A549 (cell line): Measurements from ENCODE around the gene EGFLAM. TPM values are rescaled to one million over a fixed set of nuclear protein-coding genes. Genes with fewer than 3 reads are reported as not detected.

Experiments
- ATAC-seq, 2 experiments: fragments of 200-7000 bp in 1 of 2; fragments of >200 bp in 1 of 2; cut with Nextera tagmentation in 1 of 2; cut with Tn5 transposase in 1 of 2; 3 replicates each; pipeline versions ENCODE4 v1.8.0 to v1.9.1; 2018 to 2020; ENCODE audit warnings: mild to moderate bottlenecking in 1 of 2, moderate library complexity in 1 of 2
- CTCF ChIA-PET: fragments of 300-600 bp; sonication (Branson Sonifier 250); formaldehyde crosslinking; extraction: SDS; loops from one replicate; lab custom pipeline; 2021; ENCODE audit warnings: antibody characterized with exemption, inconsistent platforms; lab: Yijun Ruan, JAX
- POLR2A ChIA-PET: fragments of 350-600 bp; formaldehyde crosslinking; extraction: SDS; loops from one replicate; lab custom pipeline; 2021; ENCODE audit warnings: antibody characterized with exemption, inconsistent platforms; lab: Yijun Ruan, JAX
- DNase-seq, 2 experiments: peaks; one replicate each; pipeline versions ENCODE4 v3.0.0 to v3.0.0-alpha.2; 2011 to 2016; ENCODE audit warnings: low read depth in 1 of 2, low spot score in 1 of 2
- FAIRE-seq: peaks from 2 replicates; lab custom pipeline; 2011; peaks lifted over from hg19 to GRCh38; lab: Jason Lieb, UNC
- H3K27ac ChIP-seq, 2 experiments: fragments of >200 bp; sonication (Bioruptor Twin); formaldehyde crosslinking; 3 replicates each; pipeline ENCODE4 v1.5.1; 2016 to 2017
- H3K4me1 ChIP-seq: fragments of >200 bp; sonication (Bioruptor Twin); formaldehyde crosslinking; 3 replicates; pipeline ENCODE4 v1.6.1; 2016
- H3K4me2 ChIP-seq: fragments of >200 bp; sonication (Bioruptor Twin); formaldehyde crosslinking; 3 replicates; pipeline ENCODE4 v1.6.1; 2016
- H3K4me3 ChIP-seq: fragments of >200 bp; sonication (Bioruptor Twin); formaldehyde crosslinking; 3 replicates; pipeline ENCODE4 v1.5.1; 2016
- H3K9me3 ChIP-seq: fragments of >200 bp; sonication (Bioruptor Twin); formaldehyde crosslinking; 3 replicates; pipeline ENCODE4 v1.6.1; 2016
- BHLHE40 ChIP-seq: IDR thresholded peaks from 2 replicates; pipeline ENCODE4 v1.6.1; 2012; ENCODE audit warnings: low read depth, low read length, inconsistent platforms
- CEBPB ChIP-seq, 2 experiments: fragments of >200 bp in 1 of 2; sonication (Bioruptor Twin) in 1 of 2; formaldehyde crosslinking in 1 of 2; IDR thresholded peaks; 2 replicates each; pipeline ENCODE4 v1.6.1; 2012 to 2016
- CHD2 ChIP-seq: fragments of 150-350 bp; IDR thresholded peaks from 2 replicates; pipeline ENCODE4 v1.6.1; 2014; ENCODE audit warnings: low read length; ENCODE audit not compliant: partially characterized antibody
- EP300 ChIP-seq, 2 experiments: fragments of >200 bp; sonication (Bioruptor Twin); formaldehyde crosslinking; IDR thresholded peaks; 2 replicates in 1 of 2; 3 replicates in 1 of 2; pipeline ENCODE4 v1.6.1; 2016 to 2017
- HOXB5 ChIP-seq: fragments of 250-450 bp; sonication (Bioruptor Pico); IDR thresholded peaks from 2 replicates; pipeline ENCODE4 v1.5.0; 2020; ENCODE audit warnings: mild to moderate bottlenecking, moderate library complexity
- JUNB ChIP-seq: fragments of >200 bp; sonication (Bioruptor Twin); formaldehyde crosslinking; IDR thresholded peaks from 2 replicates; pipeline ENCODE4 v1.6.1; 2016
- KDM1A ChIP-seq: fragments of 200-600 bp; sonication (generic); IDR thresholded peaks from 2 replicates; pipeline ENCODE4 v1.6.1; 2016; ENCODE audit warnings: low read depth, mild to moderate bottlenecking
- POLR2A ChIP-seq: IDR thresholded peaks from 2 replicates; pipeline ENCODE4 v1.6.1; 2012; ENCODE audit warnings: mild to moderate bottlenecking, low read length
- RAD21 ChIP-seq, 2 experiments: fragments of >200 bp in 1 of 2; sonication (Bioruptor Twin) in 1 of 2; formaldehyde crosslinking in 1 of 2; IDR thresholded peaks in 1 of 2; conservative IDR thresholded peaks in 1 of 2; 2 replicates in 1 of 2; 3 replicates in 1 of 2; pipeline ENCODE4 v1.6.1; 2012 to 2018; ENCODE audit warnings: inconsistent platforms in 1 of 2
- SMC3 ChIP-seq: fragments of >200 bp; sonication (Bioruptor Twin); formaldehyde crosslinking; IDR thresholded peaks from 3 replicates; pipeline ENCODE4 v1.6.1; 2018; ENCODE audit warnings: inconsistent platforms
- ZC3H11A ChIP-seq: fragments of 450-650 bp; IDR thresholded peaks from 2 replicates; pipeline ENCODE4 v1.6.1; 2014; ENCODE audit warnings: antibody characterized with exemption, mild to moderate bottlenecking
- WGBS: methylation state at CpG from one replicate; pipeline ENCODE4 v1.1.6; 2017; ENCODE audit errors: missing lambda C conversion rate; 5-methylcytosine and 5-hydroxymethylcytosine counted together
- polyA plus RNA-seq, 4 experiments: library from polyadenylated mRNA; depleted of rRNA in 3 of 4; stranded (reverse); fragments of >200 nt; fragmentation: RNase III in 1 of 4; extraction: RNeasy Plus Mini Kit Qiagen cat#74134 plus additional on column Dnase treatment in 1 of 4; gene quantifications; 2 replicates in 3 of 4; 3 replicates in 1 of 4; pipeline ENCODE4 v1.2.3, GENCODE V29; 2011 to 2017
- TF ChIP-seq, protein P1 (sequence below): fragments of >200 bp; sonication (Bioruptor Twin); formaldehyde crosslinking; IDR thresholded peaks from 3 replicates; pipeline ENCODE4 v1.5.1; 2016
- TF ChIP-seq, protein P2 (sequence below): fragments of 250-450 bp; sonication (Bioruptor Pico); IDR thresholded peaks from 2 replicates; pipeline ENCODE4 v1.5.0; 2021; ENCODE audit warnings: mild to moderate bottlenecking, moderate library complexity, borderline replicate concordance

EGFLAM gene
- polyA plus RNA-seq, 2 of the 4 experiments (the other 2 are of a cell fraction): 0.13 TPM; not detected in 1

- ATAC-seq (peak in 1 of 2 experiments; percentile 77; a peak in 3 of 6 replicates), DNase-seq (peak in 1 of 2 experiments; percentile 25), FAIRE-seq (no peak)
- Histone ChIP-seq H3K4me2 (no peak overlapping the region), H3K27ac (no peak overlapping the region), H3K4me3 (no peak overlapping the region), H3K9me3 (no peaks in the 10 kb centered on the region), H3K4me1 (no peaks in the 10 kb centered on the region)
- CTCF ChIA-PET: interaction anchor here (1.0 to 2.3 kb wide), 3 partner anchors 20 to 56 kb away, joined by 3 to 9 read pairs (median 3); no protein-coding TSS in a partner anchor
- TF ChIP-seq POLR2A: no peak
- peak; percentile 39 to 50; a peak in 4 of 5 replicates for TF ChIP-seq RAD21 (conservative IDR thresholded peaks at IDR 0.05 in 1 of 2, IDR thresholded peaks at IDR 0.05 in 1 of 2)
- TF ChIP-seq, protein P1, sequence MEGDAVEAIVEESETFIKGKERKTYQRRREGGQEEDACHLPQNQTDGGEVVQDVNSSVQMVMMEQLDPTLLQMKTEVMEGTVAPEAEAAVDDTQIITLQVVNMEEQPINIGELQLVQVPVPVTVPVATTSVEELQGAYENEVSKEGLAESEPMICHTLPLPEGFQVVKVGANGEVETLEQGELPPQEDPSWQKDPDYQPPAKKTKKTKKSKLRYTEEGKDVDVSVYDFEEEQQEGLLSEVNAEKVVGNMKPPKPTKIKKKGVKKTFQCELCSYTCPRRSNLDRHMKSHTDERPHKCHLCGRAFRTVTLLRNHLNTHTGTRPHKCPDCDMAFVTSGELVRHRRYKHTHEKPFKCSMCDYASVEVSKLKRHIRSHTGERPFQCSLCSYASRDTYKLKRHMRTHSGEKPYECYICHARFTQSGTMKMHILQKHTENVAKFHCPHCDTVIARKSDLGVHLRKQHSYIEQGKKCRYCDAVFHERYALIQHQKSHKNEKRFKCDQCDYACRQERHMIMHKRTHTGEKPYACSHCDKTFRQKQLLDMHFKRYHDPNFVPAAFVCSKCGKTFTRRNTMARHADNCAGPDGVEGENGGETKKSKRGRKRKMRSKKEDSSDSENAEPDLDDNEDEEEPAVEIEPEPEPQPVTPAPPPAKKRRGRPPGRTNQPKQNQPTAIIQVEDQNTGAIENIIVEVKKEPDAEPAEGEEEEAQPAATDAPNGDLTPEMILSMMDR: peak; percentile 28; the same call in 2 of the 3 replicates
- TF ChIP-seq EP300 (IDR thresholded peaks at IDR 0.05): no peak
- TF ChIP-seq JUNB: no peak
- no peak for TF ChIP-seq CEBPB (IDR thresholded peaks at IDR 0.05)
- TF ChIP-seq, protein P2, sequence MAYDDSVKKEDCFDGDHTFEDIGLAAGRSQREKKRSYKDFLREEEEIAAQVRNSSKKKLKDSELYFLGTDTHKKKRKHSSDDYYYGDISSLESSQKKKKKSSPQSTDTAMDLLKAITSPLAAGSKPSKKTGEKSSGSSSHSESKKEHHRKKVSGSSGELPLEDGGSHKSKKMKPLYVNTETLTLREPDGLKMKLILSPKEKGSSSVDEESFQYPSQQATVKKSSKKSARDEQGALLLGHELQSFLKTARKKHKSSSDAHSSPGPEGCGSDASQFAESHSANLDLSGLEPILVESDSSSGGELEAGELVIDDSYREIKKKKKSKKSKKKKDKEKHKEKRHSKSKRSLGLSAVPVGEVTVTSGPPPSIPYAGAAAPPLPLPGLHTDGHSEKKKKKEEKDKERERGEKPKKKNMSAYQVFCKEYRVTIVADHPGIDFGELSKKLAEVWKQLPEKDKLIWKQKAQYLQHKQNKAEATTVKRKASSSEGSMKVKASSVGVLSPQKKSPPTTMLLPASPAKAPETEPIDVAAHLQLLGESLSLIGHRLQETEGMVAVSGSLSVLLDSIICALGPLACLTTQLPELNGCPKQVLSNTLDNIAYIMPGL (CRISPR knock-in tag): no peak
- TF ChIP-seq SMC3: peak; percentile 25; the same call in 1 of the 3 replicates
- WGBS: 68% methylated on average over 2 of the region's 2 CpGs
- POLR2A ChIA-PET: no interaction called here
Observed at GRCh38 chr5:38497946-38498345, 239.6 kb downstream of the EGFLAM start.

DNA sequence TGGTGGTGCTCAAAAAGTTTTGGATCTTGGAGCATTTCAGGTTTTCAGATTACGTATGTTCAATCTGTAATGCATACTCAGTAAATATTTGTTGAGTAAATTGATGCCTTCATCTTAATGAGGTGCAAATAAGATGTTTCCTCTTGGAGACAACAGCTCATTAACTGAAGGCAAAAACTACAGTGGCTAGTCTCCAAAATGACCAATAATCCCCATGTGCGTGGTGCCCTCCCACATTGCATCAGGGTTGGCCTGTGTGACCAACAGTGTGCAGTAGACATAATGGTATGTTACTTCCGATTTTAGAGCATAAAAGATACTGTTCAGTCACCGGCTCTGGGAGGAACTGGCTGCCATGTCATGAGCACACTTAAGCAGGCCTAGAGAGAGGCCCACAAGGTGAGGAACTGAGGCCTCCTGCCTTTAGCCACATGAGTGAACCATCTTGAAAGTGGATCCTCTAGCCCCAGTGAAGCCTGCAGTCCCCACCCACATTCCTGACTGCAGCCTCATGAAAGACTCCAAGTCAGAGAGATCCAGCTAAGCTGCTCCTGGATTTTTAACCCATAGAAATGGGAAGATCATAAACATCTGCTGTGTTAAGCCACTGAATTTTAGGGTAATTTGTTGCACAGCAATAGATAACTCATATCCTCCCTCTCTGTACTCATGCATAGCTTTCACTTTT is 242.4 kb downstream of the EGFLAM start:
- FAIRE-seq (no peak), DNase-seq (no peak), ATAC-seq (no peak)
- no peak overlapping the region for H3K4me3 ChIP-seq
- H3K27ac ChIP-seq: no peak overlapping the region
- TF ChIP-seq CHD2: no peak
- no peak overlapping the region for H3K4me2 ChIP-seq
- ChIA-PET POLR2A (no interaction called here), CTCF (interaction anchor here (1.6 kb wide), 1 partner anchor 309 kb away, joined by 4 read pairs; no protein-coding TSS in a partner anchor)
- no peaks in the 10 kb centered on the region for H3K4me1 ChIP-seq
- no peaks in the 10 kb centered on the region for H3K9me3 ChIP-seq
- WGBS: 92% methylated on average over 4 of the region's 4 CpGs

DNA sequence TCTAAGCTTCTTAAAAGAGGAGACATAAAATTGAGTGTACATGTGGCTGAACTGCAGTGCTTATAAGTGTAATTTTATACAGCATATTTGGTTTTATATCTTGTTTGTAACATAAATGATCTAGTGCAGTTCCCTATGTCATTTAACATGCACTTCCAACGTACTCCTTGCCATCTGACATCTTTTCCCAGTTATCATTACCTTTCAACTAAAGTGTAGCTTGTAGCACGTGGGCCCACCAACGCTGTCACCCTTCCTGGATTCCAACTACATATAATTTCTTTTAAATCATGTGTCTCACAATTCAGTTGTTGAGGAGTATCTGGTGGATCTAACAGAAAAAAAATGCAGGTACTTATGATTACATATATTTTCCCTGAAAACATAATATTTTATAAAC is 247.9 kb downstream of the EGFLAM start:
- ChIA-PET POLR2A (no interaction called here), CTCF (interaction anchor here (1.0 to 1.1 kb wide), 3 partner anchors 63 to 327 kb away, joined by 3 to 4 read pairs (median 3); no protein-coding TSS in a partner anchor)
- Histone ChIP-seq H3K4me2 (no peak overlapping the region), H3K9me3 (no peaks in the 10 kb centered on the region), H3K4me1 (no peaks in the 10 kb centered on the region), H3K27ac (no peak overlapping the region), H3K4me3 (no peak overlapping the region)
- ATAC-seq (no peak), DNase-seq (no peak), FAIRE-seq (no peak)
- 83% methylated on average over 3 of the region's 3 CpGs for WGBS
- TF ChIP-seq EP300 (IDR thresholded peaks at IDR 0.05): no peak
- no peak for TF ChIP-seq KDM1A
- TF ChIP-seq CEBPB (IDR thresholded peaks at IDR 0.05): no peak
- TF ChIP-seq ZC3H11A: no peak
- TF ChIP-seq, protein P2 (CRISPR knock-in tag): no peak
- TF ChIP-seq BHLHE40: no peak
- TF ChIP-seq HOXB5: no peak
